Endothelial cell of umbilical vein (primary cell): ENCODE measurements around the gene C1QTNF4. TPM values are rescaled to one million over a fixed set of nuclear protein-coding genes. Genes with fewer than 3 reads are reported as not detected.

ENCODE experiments used
- BruUV-seq: library from RNA; stranded (reverse); fragments of 400-500 nt; replicated peaks from 2 replicates; lab custom pipeline; 2021; lab: Mats Ljungman, UMichigan
- CTCF ChIA-PET: fragments of 300-600, 350-600 bp; sonication (Branson Sonifier 250); formaldehyde crosslinking; loops from one replicate; lab custom pipeline; 2021; ENCODE audit warnings: antibody characterized with exemption, inconsistent platforms; lab: Charles Lee
- POLR2A ChIA-PET: fragments of 300-600, 350-600 bp; sonication (Branson Sonifier 250); formaldehyde crosslinking; loops from one replicate; lab custom pipeline; 2021; ENCODE audit warnings: antibody characterized with exemption, inconsistent platforms; lab: Charles Lee
- DNase-seq: peaks from one replicate; pipeline ENCODE4 v3.0.0-alpha.2; 2011; ENCODE audit warnings: low read depth, low spot score
- FAIRE-seq: peaks from 2 replicates; lab custom pipeline; 2011; peaks lifted over from hg19 to GRCh38; lab: Jason Lieb, UNC
- H2AFZ ChIP-seq: 2 replicates; pipeline ENCODE4 v1.6.0; 2012; ENCODE audit warnings: low read depth, low read length, control low read depth, inconsistent platforms
- H3K27ac ChIP-seq: 2 replicates; pipeline ENCODE4 v1.5.1; 2011; ENCODE audit warnings: low read depth, mild to moderate bottlenecking, control low read depth, low read length, moderate library complexity; ENCODE audit not compliant: insufficient read depth
- H3K27me3 ChIP-seq, 2 experiments: 2 replicates each; pipeline versions ENCODE4 v1.6.0 to v1.6.1; 2011; ENCODE audit warnings: low read length in 2 of 2, mixed read lengths in 1 of 2; ENCODE audit not compliant: control insufficient read depth in 2 of 2, insufficient read depth in 2 of 2
- H3K36me3 ChIP-seq, 2 experiments: 2 replicates in 1 of 2; 3 replicates in 1 of 2; pipeline ENCODE4 v1.5.1; 2011; ENCODE audit warnings: low read length in 2 of 2, mild to moderate bottlenecking in 1 of 2, moderate library complexity in 1 of 2; ENCODE audit not compliant: control insufficient read depth in 2 of 2, insufficient read depth in 2 of 2; ENCODE audit errors: extremely low read depth in 1 of 2
- H3K4me1 ChIP-seq: 3 replicates; pipeline ENCODE4 v1.5.1; 2011; ENCODE audit warnings: mild to moderate bottlenecking, low read length; ENCODE audit not compliant: control insufficient read depth, insufficient read depth; ENCODE audit errors: extremely low read depth
- H3K4me2 ChIP-seq: 2 replicates; pipeline ENCODE4 v1.6.1; 2011; ENCODE audit warnings: low read length, control low read depth, mixed read lengths; ENCODE audit not compliant: insufficient read depth
- H3K4me3 ChIP-seq, 3 experiments: fragments of 200-600 bp in 1 of 3; sonication (generic), shearing (Covaris generic) in 1 of 3; replicated peaks in 1 of 3; 2 replicates each; pipeline ENCODE4 v1.5.1; 2011 to 2016; ENCODE audit warnings: control low read depth in 3 of 3, low read length in 3 of 3, mild to moderate bottlenecking in 2 of 3, inconsistent platforms in 1 of 3, low read depth in 1 of 3, moderate library complexity in 1 of 3; ENCODE audit not compliant: insufficient read depth in 1 of 3
- H3K79me2 ChIP-seq: 2 replicates; pipeline ENCODE4 v1.6.0; 2012; ENCODE audit warnings: low read length, inconsistent platforms; ENCODE audit not compliant: control insufficient read depth, insufficient read depth
- H3K9ac ChIP-seq: replicated peaks from 2 replicates; pipeline ENCODE3; 2011; ENCODE audit warnings: low read length, control low read depth; ENCODE audit not compliant: insufficient read depth; ENCODE audit errors: extremely low read depth
- H3K9me1 ChIP-seq: replicated peaks from 3 replicates; pipeline ENCODE4 v1.6.0; 2011; ENCODE audit warnings: mild to moderate bottlenecking, low read length; ENCODE audit not compliant: control insufficient read depth, insufficient read depth; ENCODE audit errors: extremely low read depth
- H3K9me3 ChIP-seq: replicated peaks from 2 replicates; pipeline ENCODE4 v1.5.1; 2012; ENCODE audit warnings: low read length, inconsistent platforms; ENCODE audit not compliant: control insufficient read depth, insufficient read depth
- H4K20me1 ChIP-seq: replicated peaks from 2 replicates; pipeline ENCODE3; 2011; ENCODE audit warnings: mild to moderate bottlenecking, low read length; ENCODE audit not compliant: control insufficient read depth, insufficient read depth; ENCODE audit errors: extremely low read depth
- CTCF ChIP-seq, 2 donors: IDR thresholded peaks; 1 replicate in 1 of 2; 2 replicates in 1 of 2; pipeline ENCODE4 v1.5.1; 2011; ENCODE audit warnings: low read length in 2 of 2, mild to moderate bottlenecking in 2 of 2, moderate library complexity in 2 of 2, control low read depth in 1 of 2, inconsistent platforms in 1 of 2, low read depth in 1 of 2; ENCODE audit not compliant: insufficient read depth in 1 of 2; ENCODE audit errors: extremely low read depth in 1 of 2
- EZH2 ChIP-seq: IDR thresholded peaks from 2 replicates; pipeline ENCODE4 v1.6.1; 2012; ENCODE audit warnings: borderline replicate concordance, low read depth, mild to moderate bottlenecking, moderate library complexity, low read length, inconsistent platforms; ENCODE audit not compliant: severe bottlenecking
- FOS ChIP-seq: IDR thresholded peaks from 2 replicates; pipeline ENCODE4 v1.6.1; 2011; ENCODE audit warnings: mild to moderate bottlenecking, low read length, moderate library complexity, borderline replicate concordance; ENCODE audit not compliant: insufficient read depth
- GATA2 ChIP-seq: IDR thresholded peaks from 2 replicates; pipeline ENCODE4 v1.7.0; 2011; ENCODE audit warnings: low read depth, mild to moderate bottlenecking, moderate library complexity, mixed read lengths, low read length; ENCODE audit not compliant: insufficient read length, insufficient read depth
- JUN ChIP-seq: IDR thresholded peaks from 2 replicates; pipeline ENCODE4 v1.6.1; 2011; ENCODE audit warnings: borderline replicate concordance, low read depth; ENCODE audit not compliant: insufficient read length, insufficient read depth
- MYC ChIP-seq: IDR thresholded peaks from one replicate; pipeline ENCODE4 v1.6.1; 2011; ENCODE audit warnings: mild to moderate bottlenecking, low read depth, low read length
- POLR2A ChIP-seq: IDR thresholded peaks from 2 replicates; pipeline ENCODE4 v1.6.1; 2012; ENCODE audit warnings: low read depth, mild to moderate bottlenecking, control low read depth, low read length
- POLR2AphosphoS5 ChIP-seq: IDR thresholded peaks from 2 replicates; pipeline ENCODE4 v1.6.1; 2012; ENCODE audit warnings: low read depth, mild to moderate bottlenecking, control low read depth, low read length, moderate library complexity; ENCODE audit not compliant: insufficient read depth
- dilution Hi-C: fragments of 300-500 bp; cut with MboI; formaldehyde crosslinking; loops from one replicate; pipeline ENCODE4 v1.15.0; 2019; ENCODE audit warnings: low sequenced_read_pairs; ENCODE audit not compliant: extremely low pct_ligation_motif_present
- intact Hi-C: fragments of 100-400 bp; cut with micrococcal nuclease; formaldehyde crosslinking; loops from one replicate; pipeline ENCODE4 v1.10.0; 2022
- polyA plus RNA-seq, 4 experiments: library from polyadenylated mRNA; depleted of rRNA in 3 of 4; stranded (reverse) in 3 of 4; unstranded in 1 of 4; fragments of >200 nt; gene quantifications; 2 replicates each; pipeline versions ENCODE4 v1.2.1 to v1.2.3, GENCODE V29; 2011 to 2012; ENCODE audit warnings: missing spikeins in 1 of 4
- total RNA-seq: library from RNA; stranded (reverse); gene quantifications from 2 replicates; pipeline ENCODE4 v1.2.3, GENCODE V29; 2021
- TF ChIP-seq, protein P1 (sequence below): IDR thresholded peaks from 2 replicates; pipeline ENCODE4 v1.6.1; 2011; ENCODE audit not compliant: insufficient read depth, insufficient read length

The C1QTNF4 gene
- total and polyA plus RNA-seq, 2 donors (not counting 3 experiments of a cell fraction or from before 2014, with no cell fraction given), result 1.7 to 5.4 TPM

GRCh38 chr11:47595967-47596366, 1.8 kb upstream of the C1QTNF4 start:
- intact Hi-C loops, result no loop called here
- FAIRE-seq, result no peak
- dilution Hi-C loops, result no loop called here

More at GRCh38 chr11:47595967-47596366, 1.8 kb upstream of the C1QTNF4 start:
- H3K9me1 ChIP-seq, result no peaks in the 10 kb centered on the region
- ChIA-PET POLR2A (interaction anchor here (0.5 to 0.7 kb wide), 3 partner anchors 24 to 371 kb away, joined by 3 to 7 read pairs (median 4); no protein-coding TSS in a partner anchor), CTCF (interaction anchor here (1.0 to 1.4 kb wide), 2 partner anchors 16 to 22 kb away, joined by 3 read pairs; no protein-coding TSS in a partner anchor)
- H3K27ac ChIP-seq, result no peak overlapping the region
- no peaks in the 10 kb centered on the region for H4K20me1 ChIP-seq
- H3K9ac ChIP-seq, result no peak overlapping the region
- no peaks in the 10 kb centered on the region for H3K9me3 ChIP-seq
- no peak for DNase-seq
- H3K79me2 ChIP-seq, result no peaks in the 10 kb centered on the region
- no TSS peak for BruUV-seq
- no peaks in the 10 kb centered on the region for H3K36me3 ChIP-seq
- H3K4me3 ChIP-seq, result no peak overlapping the region
- no peak for TF ChIP-seq POLR2A
- no peak for TF ChIP-seq GATA2
- TF ChIP-seq MYC, result no peak
- no peak for TF ChIP-seq EZH2
- TF ChIP-seq, protein P1, sequence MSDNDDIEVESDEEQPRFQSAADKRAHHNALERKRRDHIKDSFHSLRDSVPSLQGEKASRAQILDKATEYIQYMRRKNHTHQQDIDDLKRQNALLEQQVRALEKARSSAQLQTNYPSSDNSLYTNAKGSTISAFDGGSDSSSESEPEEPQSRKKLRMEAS, result no peak
- TF ChIP-seq CTCF (IDR thresholded peaks at IDR 0.05; ENCODE audit: extremely low read depth in 1 of 2, insufficient read depth in 1 of 2, low read depth in 1 of 2, low read length in 2 of 2), result no peak
- no peak for TF ChIP-seq JUN
- TF ChIP-seq FOS, result no peak
- TF ChIP-seq POLR2AphosphoS5, result no peak
- H3K4me2 ChIP-seq, result no peak overlapping the region
- peaks cover 34 to 40% of the 10 kb centered on the region in 2 experiments for H3K27me3 ChIP-seq
- H2AFZ ChIP-seq, result no peak overlapping the region
- H3K4me1 ChIP-seq, result peaks cover 10% of the 10 kb centered on the region
